Cardiac fibroblast (primary cell): ENCODE data around the gene MEP1A.
"Not testable (repeated sequence)": the region's sequence is repeated elsewhere in the genome, so short reads cannot be mapped to it uniquely, and the experiment has no call there.

ENCODE experiments used
- DNase-seq, 2 donors: peaks; one replicate each; pipeline versions ENCODE4 v3.0.0 to v3.0.0-alpha.2; 2010; ENCODE audit warnings: low read depth in 2 of 2
- H3K4me3 ChIP-seq, 2 donors: replicated peaks in 1 of 2; 1 replicate in 1 of 2; 2 replicates in 1 of 2; pipeline ENCODE4 v1.5.1; 2011; ENCODE audit warnings: low read depth in 2 of 2, low read length in 2 of 2, mild to moderate bottlenecking in 2 of 2, moderate library complexity in 1 of 2
- CTCF ChIP-seq: IDR thresholded peaks from one replicate; pipeline ENCODE4 v1.5.1; 2011; ENCODE audit warnings: low read depth, mild to moderate bottlenecking, low read length, inconsistent platforms

MEP1A gene

GRCh38 chr6:46793138-46793537 lies at the start of gene MEP1A:
TSS of gene MEP1A (plus strand) at chr6:46793389. CDS start at chr6:46793399, 10 bp downstream.
- no peak for DNase-seq
- H3K4me3 ChIP-seq = no peak within 1 kb of the TSS
- no peak for TF ChIP-seq CTCF

- no peak for TF ChIP-seq CTCF
- no peak for DNase-seq
- H3K4me3 ChIP-seq = no peak overlapping the region
Measured at GRCh38 chr6:46743425-46744158, 49.6 kb upstream of the MEP1A start.

GRCh38 chr6:46744159-46744725 lies 48.9 kb upstream of the MEP1A start:
- not testable (repeated sequence) for DNase-seq, H3K4me3 ChIP-seq

GRCh38 chr6:46745973-46746372 lies 47.2 kb upstream of the MEP1A start:
- H3K4me3 ChIP-seq = no peak overlapping the region
- no peak for TF ChIP-seq CTCF
- no peak for DNase-seq

GRCh38 chr6:46746696-46747095 lies 46.5 kb upstream of the MEP1A start, which contains the start of gene ANKRD66:
TSS of gene ANKRD66 (plus strand) at chr6:46746933. CDS start at chr6:46751949, 5,016 bp downstream.
- H3K4me3 ChIP-seq = no peak within 1 kb of the TSS
- DNase-seq = no peak
- no peak for TF ChIP-seq CTCF

GRCh38 chr6:46748940-46749503 lies 44.2 kb upstream of the MEP1A start:
- TF ChIP-seq CTCF = no peak
- H3K4me3 ChIP-seq = no peak overlapping the region
- DNase-seq = no peak

- DNase-seq = no peak
- H3K4me3 ChIP-seq = no peak overlapping the region
- TF ChIP-seq CTCF = no peak
Measured at GRCh38 chr6:46749731-46750130, 43.5 kb upstream of the MEP1A start.
